Kidney (tissue), 14 donors: Measurements from ENCODE around the gene ACVR1B. TPM values are rescaled to one million over a fixed set of nuclear protein-coding genes. Genes with fewer than 3 reads are reported as not detected.

Source experiments
- DNase-seq, 5 donors: peaks; one replicate each; pipeline ENCODE4 v3.0.0-alpha.2; 2013 to 2020
- FAIRE-seq: peaks from 2 replicates; lab custom pipeline; 2012; peaks lifted over from hg19 to GRCh38; lab: Jason Lieb, UNC
- H3K27ac ChIP-seq, 2 donors: one replicate each; pipeline ENCODE4 v1.7.0; 2013; ENCODE audit warnings: low read depth in 2 of 2, low read length in 2 of 2, inconsistent platforms in 1 of 2
- H3K27me3 ChIP-seq: one replicate; pipeline ENCODE4 v1.7.1; 2013; ENCODE audit warnings: low read length, inconsistent platforms; ENCODE audit not compliant: control insufficient read depth, insufficient read depth
- H3K36me3 ChIP-seq, 3 donors: one replicate each; pipeline versions ENCODE4 v1.7.0 to v1.7.1; 2013; ENCODE audit warnings: low read length in 3 of 3, control low read depth in 1 of 3, inconsistent platforms in 1 of 3; ENCODE audit not compliant: insufficient read depth in 3 of 3, control insufficient read depth in 2 of 3
- H3K4me1 ChIP-seq, 3 donors: one replicate each; pipeline versions ENCODE4 v1.7.0 to v1.7.1; 2013; ENCODE audit warnings: low read length in 3 of 3, inconsistent platforms in 1 of 3, low read depth in 1 of 3; ENCODE audit not compliant: control insufficient read depth in 2 of 3, insufficient read depth in 2 of 3
- H3K4me3 ChIP-seq, 3 donors: one replicate each; pipeline versions ENCODE4 v1.7.0 to v1.8.1; 2013; ENCODE audit warnings: low read length in 3 of 3, control low read depth in 1 of 3, inconsistent platforms in 1 of 3
- H3K9ac ChIP-seq, 3 donors: one replicate each; pipeline versions ENCODE4 v1.7.0 to v1.7.1; 2013; ENCODE audit warnings: low read length in 3 of 3, control low read depth in 1 of 3, inconsistent platforms in 1 of 3
- H3K9me3 ChIP-seq, 3 donors: one replicate each; pipeline versions ENCODE4 v1.7.0 to v1.7.1; 2013; ENCODE audit warnings: low read length in 3 of 3, control low read depth in 1 of 3, inconsistent platforms in 1 of 3; ENCODE audit not compliant: control insufficient read depth in 2 of 3, insufficient read depth in 1 of 3
- intact Hi-C: fragments of 100-400 bp; cut with DNase I; formaldehyde crosslinking; loops from one replicate; pipeline ENCODE4 v1.11.1; 2022
- polyA plus RNA-seq: library from polyadenylated mRNA; stranded (reverse); fragments of 350-450 nt; fragmentation: Illumina TruSeq; extraction: RNeasy Lipid Tissue Mini Kit (QIAGEN cat#74804); gene quantifications from one replicate; pipeline ENCODE4 v1.2.3, GENCODE V29; 2014; ENCODE audit warnings: low read depth, low replicate concordance; ENCODE audit not compliant: insufficient read depth
- total RNA-seq: library from RNA; stranded (reverse); fragmentation: NEBNext Ultra II Directional; extraction: Animal tissue kit (Norgen Biotek cat#: 25700); gene quantifications from one replicate; pipeline ENCODE4 v1.2.1, GENCODE V29; 2021
- TF ChIP-seq, protein P1 (sequence below): IDR thresholded peaks from 3 replicates; pipeline ENCODE4 v1.5.1; 2012; ENCODE audit warnings: mild to moderate bottlenecking, moderate library complexity, borderline replicate concordance; ENCODE audit not compliant: insufficient read depth; ENCODE audit errors: extremely low read depth
- donor health status: control.
- donor health status: control.
- donor health status: control.
- donor health status: control.
- donor health status: control.
- donor health status: DM: yes; HTN: yes; CAD: no.
- donor health status: Normal renal cell carcinoma (clear cell type).

Gene ACVR1B
- total and polyA plus RNA-seq, 2 donors from 2014 or later: 30.6 to 95.5 TPM

DNA sequence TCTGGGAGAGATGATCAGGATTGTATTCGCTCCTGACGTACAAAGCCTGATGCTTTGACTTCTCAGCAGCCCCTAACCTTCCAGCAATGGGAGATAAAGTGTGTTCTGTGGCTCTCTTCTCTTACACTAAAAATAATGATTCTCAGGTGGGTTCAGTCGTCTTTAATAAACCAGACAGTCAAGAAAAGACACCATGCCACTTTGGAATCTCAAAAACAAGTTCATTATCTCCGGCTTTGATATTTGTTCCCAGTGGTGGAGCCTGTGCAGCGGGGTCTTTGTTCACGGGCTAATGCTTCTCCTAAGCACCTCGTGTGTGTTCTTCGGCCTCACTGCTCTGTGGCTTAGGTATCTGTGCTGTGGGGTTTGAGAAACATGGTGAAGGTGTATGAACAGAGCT lies 1.6 kb downstream of the ACVR1B start:
- FAIRE-seq (no peak), DNase-seq (peak in 2 of 5 donors; percentile 47 to 56)
- H3K9me3 ChIP-seq: no peaks in the 10 kb centered on the region
- peak overlapping the region; percentile 14 to 97 (median 63) for H3K9ac ChIP-seq
- TF ChIP-seq, protein P1, sequence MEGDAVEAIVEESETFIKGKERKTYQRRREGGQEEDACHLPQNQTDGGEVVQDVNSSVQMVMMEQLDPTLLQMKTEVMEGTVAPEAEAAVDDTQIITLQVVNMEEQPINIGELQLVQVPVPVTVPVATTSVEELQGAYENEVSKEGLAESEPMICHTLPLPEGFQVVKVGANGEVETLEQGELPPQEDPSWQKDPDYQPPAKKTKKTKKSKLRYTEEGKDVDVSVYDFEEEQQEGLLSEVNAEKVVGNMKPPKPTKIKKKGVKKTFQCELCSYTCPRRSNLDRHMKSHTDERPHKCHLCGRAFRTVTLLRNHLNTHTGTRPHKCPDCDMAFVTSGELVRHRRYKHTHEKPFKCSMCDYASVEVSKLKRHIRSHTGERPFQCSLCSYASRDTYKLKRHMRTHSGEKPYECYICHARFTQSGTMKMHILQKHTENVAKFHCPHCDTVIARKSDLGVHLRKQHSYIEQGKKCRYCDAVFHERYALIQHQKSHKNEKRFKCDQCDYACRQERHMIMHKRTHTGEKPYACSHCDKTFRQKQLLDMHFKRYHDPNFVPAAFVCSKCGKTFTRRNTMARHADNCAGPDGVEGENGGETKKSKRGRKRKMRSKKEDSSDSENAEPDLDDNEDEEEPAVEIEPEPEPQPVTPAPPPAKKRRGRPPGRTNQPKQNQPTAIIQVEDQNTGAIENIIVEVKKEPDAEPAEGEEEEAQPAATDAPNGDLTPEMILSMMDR: no peak
- intact Hi-C loops: no loop called here
- H3K36me3 ChIP-seq: no peaks in the 10 kb centered on the region
- peak overlapping the region; percentile 52 to 94 (median 91) for H3K4me3 ChIP-seq
- H3K4me1 ChIP-seq: peaks cover 0 to 26% (median 15%) of the 10 kb centered on the region in 3 donors
- H3K27me3 ChIP-seq: no peaks in the 10 kb centered on the region
- peak overlapping the region; percentile 89 to 94 for H3K27ac ChIP-seq

DNA sequence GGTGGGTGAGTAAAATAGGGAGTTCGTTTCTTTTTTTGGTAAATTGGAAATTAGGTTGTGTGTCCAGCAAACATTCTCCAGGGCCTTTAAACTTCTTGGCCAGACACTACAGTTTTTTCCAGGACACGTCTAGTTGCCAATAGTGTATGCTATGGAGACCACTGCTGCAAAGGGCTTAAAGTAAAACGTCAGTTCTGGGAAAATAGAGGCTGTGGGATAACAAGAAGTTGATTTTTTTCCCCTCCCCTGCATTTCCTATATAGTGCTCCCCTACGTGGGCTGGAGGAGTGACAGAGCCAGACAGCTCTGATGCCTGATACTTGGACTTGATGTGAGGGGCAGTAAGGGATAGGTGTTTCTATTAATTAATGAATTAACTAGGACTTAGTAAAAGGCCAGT lies 2.4 kb downstream of the ACVR1B start:
- H3K27ac ChIP-seq: peak overlapping the region; percentile 89 to 94
- no peak for FAIRE-seq
- H3K4me1 ChIP-seq: peaks cover 0 to 30% (median 18%) of the 10 kb centered on the region in 3 donors
- DNase-seq: peak in 1 of 5 donors; percentile 33
- peak overlapping the region in 2 of 3 donors; percentile 91 to 94 for H3K4me3 ChIP-seq
- no peaks in the 10 kb centered on the region for H3K9me3 ChIP-seq
- H3K9ac ChIP-seq: peak overlapping the region in 2 of 3 donors; percentile 18 to 97
- intact Hi-C loops: no loop called here
- H3K27me3 ChIP-seq: no peaks in the 10 kb centered on the region
- TF ChIP-seq, protein P1: no peak
- H3K36me3 ChIP-seq: no peaks in the 10 kb centered on the region

DNA sequence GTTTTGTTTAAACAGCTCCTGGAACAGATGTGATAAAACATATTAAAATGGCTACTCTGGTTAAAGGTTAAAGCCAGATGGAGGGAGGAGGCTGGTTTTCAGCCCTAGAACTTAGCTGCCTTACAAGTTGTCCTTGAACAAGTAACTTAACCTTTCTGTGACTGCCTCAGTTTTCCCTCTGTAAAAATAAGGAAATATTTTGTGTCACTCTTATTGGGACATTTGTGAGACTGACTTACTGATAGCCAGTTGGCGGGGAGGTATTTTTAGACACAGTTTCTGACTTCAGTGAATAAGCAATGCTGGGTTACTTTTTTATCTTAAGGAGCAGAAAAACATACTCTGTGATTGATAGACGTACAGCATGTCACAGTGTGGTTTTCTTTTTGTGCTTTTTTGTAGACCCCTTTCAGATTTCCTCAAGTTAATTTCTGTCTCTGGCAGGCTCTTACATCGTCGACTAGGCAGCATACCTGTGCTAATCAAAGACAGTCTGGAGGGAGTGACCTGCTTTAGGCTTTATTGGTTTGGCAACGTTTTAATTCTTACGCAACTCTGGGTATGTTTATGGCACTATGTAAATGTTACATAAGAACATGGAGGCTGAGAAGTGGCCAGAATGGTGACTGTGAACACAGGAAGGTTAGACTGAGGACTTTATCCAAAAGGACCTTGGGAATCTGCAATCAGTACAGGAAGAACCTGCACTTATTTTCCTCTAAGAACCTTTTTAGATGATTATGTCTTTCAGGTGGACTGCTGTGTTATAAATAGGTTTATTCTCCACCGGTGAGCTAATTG lies 3.3 kb downstream of the ACVR1B start:
- H3K4me3 ChIP-seq: peak overlapping the region in 2 of 3 donors; percentile 91 to 94

More for the DNA sequence above, 3.3 kb downstream of the ACVR1B start:
- peak overlapping the region in 1 of 3 donors; percentile 97 for H3K9ac ChIP-seq
- no peaks in the 10 kb centered on the region for H3K27me3 ChIP-seq
- H3K9me3 ChIP-seq: no peaks in the 10 kb centered on the region
- DNase-seq (no peak), FAIRE-seq (no peak)
- H3K27ac ChIP-seq: peak overlapping the region; percentile 89 to 94
- intact Hi-C loops: no loop called here
- TF ChIP-seq, protein P1: no peak
- H3K4me1 ChIP-seq: peaks cover 0 to 39% (median 26%) of the 10 kb centered on the region in 3 donors
- no peaks in the 10 kb centered on the region for H3K36me3 ChIP-seq
